NCI-H2081 treated with DMSO at 0.1 percent for 48 hours (cell line): ENCODE results near the gene LRRC28.

Experiments
- DNase-seq: peaks from one replicate; lab custom pipeline; 2025; lab: John Stamatoyannopoulos, UW

Gene LRRC28

DNA sequence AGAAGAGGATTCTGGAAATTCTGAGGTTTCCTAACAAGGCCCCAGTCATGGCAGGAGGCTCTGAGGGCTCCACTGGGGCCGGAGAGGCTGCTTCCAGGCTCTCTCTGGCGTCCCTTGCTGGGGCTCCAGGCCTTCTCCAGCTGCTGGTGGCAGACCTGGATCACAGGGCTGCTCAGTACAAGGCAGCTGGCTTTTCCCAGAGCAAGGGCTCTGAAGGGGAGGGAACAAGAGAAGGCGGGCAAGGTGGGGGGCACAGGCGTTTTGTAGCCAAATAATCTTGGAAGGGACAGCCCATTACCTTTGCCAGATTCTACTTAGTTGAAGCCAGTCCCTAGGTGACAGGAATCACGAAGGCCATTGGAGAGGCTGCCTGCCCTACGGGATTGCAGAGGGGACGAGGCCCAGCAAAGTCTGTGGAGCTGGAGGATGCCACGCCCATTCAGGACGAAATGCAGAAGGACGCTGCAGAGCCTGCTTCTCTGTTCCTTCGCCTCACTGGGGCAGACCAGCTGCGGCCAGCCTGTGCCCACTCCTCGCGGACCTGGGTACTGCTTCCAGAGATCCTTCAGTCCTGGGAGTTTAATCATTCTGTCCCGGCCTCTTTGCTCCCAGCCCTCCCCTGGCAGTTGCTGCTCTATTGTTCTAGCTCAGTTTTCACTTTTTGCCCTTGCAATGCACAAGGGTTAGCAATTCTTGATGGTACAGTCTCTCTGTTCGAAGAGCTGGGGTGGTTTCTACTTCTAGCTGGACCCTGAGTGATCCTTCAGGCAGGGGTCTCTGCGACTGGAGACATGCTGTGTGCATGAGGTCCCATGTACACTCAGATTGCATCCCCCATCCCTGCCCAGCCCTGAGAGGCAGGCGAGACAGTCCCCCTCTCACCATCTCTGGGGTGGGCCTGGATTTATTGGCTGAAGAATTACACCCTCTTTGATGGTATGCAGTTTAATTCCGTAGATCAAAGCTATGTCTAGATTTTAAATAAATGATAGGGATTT lies 165.2 kb downstream of the LRRC28 start:
- DNase-seq = no peak

GRCh38 chr15:99421172-99421656 lies 169.9 kb downstream of the LRRC28 start:
- no peak for DNase-seq

DNA sequence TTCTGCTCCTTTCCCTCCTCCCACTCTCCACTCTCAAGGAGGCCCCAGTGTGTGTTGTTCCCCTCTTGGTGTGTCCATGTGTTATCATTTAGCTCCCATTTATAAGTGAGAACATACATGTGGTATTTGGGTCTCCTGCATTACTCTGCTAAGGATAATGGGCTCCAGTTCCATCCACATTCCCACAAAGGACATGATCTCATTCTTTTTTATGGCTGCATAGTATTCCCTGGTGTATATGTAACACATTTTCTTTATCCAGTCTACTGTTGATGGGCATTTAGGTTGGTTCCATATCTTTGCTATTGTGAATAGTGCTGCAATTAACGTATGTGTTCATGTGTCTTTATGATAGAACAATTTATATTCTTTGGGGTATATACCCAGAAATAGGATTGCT lies 170.5 kb downstream of the LRRC28 start:
- DNase-seq = no peak

DNA sequence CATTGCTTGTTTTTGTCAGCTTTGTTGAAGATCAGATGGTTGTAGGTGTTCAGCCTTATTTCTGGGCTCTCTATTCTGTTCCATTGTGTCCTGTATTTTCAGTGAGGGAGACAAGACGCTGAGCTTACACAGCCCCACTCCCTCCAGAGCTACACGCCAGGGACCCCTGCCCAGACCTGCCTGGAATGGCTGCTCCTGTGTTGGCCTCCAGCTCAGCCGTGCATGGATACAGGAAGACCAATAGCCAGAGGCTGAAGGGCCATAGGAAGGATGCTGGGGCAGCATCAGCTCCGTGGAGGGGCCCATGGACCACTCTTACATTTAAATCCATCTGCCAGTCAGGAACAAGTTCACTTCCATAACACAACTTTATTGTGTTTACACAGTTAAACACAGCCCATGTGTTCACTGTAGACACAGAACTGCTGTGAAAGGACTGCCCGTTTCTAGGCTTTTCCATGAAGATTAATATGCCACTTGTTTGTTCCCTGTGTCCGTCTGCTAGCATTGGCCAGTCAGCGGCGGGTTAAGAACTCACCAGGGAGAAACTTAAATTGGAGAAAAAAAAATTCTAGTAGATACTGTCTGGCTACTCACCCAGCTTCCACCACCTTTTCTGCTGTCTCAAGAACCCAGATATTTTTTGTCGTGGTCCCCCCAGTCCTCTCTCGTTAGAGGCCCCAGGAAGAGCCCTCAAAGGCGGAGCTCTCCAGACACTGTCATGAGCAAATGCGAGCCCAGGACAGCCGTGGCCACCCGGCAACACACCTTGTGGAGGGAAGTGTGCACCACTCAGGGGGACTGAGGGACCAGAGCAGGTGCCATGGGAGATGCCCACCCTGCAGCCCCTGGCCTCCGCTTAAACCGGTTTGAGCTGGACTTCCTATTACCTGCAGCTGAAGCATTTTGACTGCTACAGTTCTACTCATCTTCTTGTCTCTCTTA lies 172.2 kb downstream of the LRRC28 start:
- no peak for DNase-seq

DNA sequence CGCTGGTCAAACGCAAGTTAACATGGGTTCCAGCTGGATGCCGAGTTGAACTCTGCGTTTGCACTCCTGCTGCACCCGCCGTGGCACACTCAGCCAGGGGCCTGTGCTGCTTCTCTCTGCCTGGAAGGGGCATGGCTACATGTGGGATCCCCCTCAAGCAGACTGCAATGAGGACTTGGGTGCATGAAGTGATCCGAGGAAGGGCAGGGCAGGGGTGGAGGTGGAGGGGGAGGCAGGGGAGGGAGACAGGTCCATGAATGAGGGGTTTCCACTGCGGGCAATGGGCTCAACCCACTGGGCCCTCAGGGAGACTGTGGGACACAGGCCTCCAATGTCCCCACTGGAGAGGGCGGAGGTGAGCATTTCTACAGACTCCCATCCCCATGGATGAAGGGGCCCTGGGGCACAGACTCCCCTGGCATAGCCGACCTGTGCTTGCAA lies 172.9 kb downstream of the LRRC28 start:
- no peak for DNase-seq

DNA sequence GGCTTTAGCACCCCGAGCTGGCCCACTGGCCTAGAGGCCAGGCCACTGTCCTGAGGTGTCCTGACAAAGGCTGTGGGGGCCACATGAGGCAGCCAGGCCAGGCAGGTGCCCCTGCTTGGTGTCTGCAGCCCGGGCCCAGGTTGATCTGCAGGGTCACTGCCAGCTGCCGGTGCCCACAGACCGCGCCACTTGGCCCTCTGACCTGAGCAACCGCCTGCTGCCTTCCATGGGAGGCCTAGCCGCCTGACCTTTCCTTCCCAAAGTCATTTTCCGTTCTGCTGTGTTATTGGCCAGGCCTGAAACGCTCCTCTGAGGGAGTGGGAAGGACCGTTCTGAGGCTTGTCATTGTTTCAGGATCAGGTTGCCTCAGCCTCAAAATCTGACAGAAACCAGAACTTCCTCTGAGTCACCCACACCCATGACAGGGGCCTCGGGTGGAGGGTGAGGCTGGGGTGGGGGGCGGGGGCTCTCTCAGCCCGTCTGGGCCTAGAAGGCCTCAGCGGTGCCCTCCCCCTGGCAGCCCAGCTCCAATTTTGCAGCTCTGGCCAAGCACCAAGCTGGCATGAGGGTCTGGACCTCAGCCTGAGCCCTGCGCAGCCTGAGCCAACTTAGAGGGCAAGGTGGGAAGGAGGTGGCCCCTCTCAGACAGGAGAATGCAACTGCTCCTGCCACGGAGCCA lies 173.8 kb downstream of the LRRC28 start:
- DNase-seq = no peak

DNA sequence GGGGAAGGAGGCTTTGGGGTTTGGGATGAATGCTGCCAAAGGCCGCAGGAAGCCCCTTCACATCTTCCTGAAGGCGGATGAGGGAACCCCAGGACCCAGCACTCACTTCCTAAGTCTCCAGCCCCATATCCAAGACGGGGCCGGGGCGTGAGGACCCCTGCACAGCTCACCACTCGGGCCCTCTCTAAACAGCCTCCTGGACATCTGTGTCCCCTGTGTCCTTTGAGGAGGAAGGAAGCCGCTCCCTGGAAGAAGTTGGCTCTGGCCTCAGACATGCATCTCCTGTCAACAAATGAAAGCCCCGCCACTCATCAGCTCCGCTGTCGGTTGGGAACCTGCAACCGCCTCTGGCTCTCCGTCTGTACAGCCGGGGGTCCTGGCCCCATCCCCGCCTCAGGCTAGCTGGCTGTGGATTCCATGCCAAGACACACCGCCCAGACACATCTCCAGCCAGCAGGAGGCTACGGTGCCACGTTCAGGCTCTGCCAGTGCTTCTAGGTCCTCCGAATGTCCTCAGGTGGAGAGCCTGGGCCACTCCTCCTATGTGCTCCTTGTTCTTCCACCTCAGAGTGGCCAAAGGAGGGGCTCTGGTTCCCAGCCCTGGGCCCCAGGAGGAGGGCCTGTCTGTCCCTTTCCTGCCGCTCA lies 174.5 kb downstream of the LRRC28 start:
- DNase-seq = no peak

DNA sequence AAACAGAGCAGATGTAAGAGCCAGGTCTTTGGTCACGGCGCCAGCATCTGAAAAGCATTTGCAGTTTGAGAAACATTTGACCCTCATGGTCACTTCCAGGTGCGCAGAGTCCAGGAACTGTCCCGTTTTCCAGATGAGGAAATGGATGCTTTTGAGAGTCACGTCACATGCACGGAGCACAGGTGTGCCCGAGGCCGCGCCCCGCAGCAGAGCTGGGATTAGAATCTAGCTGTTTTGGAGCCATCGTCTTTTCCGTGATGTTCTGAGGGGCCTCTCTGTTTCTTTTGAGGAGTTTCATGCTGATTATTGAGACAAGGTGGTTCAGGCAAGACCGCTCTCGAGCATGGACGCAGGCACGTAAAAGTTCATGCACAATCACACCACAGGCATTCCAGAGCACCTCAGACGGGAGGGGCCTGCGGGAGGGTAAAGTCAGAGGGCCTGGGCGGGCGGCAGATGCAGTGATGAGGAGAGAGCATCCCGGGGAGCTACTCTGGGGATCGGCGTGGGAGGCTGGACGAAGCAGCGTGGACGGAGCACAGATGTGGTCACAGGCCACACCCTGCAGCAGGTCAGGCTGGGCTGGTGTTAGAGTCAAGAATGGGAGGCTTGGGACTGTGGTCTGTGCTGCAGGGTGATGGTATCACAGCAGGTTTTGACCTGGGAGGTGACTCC lies 175.3 kb downstream of the LRRC28 start:
- no peak for DNase-seq

DNA sequence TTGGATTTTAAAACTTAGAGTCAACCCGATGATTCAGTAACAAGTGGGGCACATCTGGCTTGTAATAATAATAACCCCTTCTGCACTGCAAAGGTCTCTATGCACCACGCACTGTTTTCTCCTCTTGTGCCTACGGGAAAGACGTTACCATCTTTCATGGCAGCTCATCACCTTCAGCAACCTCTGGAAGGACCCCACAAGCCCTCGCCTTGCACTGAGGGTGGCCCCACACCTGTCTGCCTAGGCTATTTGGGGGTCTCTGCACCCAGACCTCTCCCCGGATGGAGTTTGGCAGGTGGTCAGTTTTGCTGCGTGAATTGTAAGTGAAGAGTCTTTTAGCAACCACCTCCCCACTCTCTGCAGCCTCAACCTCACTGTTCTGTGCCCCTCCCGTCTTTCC lies 175.9 kb downstream of the LRRC28 start:
- DNase-seq = no peak

DNA sequence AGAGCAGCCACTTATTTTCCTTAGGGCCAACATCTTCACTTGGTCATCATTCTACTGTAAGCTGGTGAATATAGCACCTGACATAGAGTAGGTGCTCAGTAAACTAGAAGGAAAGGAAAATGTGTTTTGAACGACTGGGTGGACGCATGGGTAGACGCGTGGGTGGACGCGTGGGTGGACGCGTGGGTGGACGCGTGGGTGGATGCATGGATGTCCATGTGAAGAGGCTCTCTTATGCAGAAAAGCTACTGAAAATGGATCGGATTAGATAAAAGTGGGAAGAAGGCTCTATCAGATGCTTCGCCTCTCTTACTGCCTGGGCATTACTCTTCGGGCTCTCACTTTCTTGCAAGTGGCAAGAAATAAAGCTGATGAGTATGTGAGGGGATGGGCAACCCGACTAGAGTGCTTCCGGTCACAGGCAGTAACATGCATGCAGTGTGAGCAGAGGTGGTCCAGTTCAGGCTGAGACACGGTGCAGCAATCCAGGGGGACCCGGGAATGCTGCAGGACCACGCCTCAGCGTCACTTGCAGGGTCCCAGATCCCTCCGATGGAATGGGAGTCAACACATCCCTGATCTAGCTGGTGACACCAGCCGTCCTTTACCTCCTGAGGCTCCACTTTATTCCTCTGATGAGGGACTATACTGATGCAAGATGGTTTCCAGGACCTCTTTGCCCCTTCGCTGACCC lies 176.5 kb downstream of the LRRC28 start:
- DNase-seq = no peak

- DNase-seq = no peak
Observed at GRCh38 chr15:99429681-99430081, 178.4 kb downstream of the LRRC28 start.

- DNase-seq = no peak
Observed at GRCh38 chr15:99430881-99431401, 179.7 kb downstream of the LRRC28 start.

- no peak for DNase-seq
Observed at GRCh38 chr15:99431661-99432091, 180.4 kb downstream of the LRRC28 start.

GRCh38 chr15:99432271-99433025 lies 181.2 kb downstream of the LRRC28 start:
- DNase-seq = no peak

- no peak for DNase-seq
Observed at GRCh38 chr15:99433026-99433756, 181.9 kb downstream of the LRRC28 start.

DNA sequence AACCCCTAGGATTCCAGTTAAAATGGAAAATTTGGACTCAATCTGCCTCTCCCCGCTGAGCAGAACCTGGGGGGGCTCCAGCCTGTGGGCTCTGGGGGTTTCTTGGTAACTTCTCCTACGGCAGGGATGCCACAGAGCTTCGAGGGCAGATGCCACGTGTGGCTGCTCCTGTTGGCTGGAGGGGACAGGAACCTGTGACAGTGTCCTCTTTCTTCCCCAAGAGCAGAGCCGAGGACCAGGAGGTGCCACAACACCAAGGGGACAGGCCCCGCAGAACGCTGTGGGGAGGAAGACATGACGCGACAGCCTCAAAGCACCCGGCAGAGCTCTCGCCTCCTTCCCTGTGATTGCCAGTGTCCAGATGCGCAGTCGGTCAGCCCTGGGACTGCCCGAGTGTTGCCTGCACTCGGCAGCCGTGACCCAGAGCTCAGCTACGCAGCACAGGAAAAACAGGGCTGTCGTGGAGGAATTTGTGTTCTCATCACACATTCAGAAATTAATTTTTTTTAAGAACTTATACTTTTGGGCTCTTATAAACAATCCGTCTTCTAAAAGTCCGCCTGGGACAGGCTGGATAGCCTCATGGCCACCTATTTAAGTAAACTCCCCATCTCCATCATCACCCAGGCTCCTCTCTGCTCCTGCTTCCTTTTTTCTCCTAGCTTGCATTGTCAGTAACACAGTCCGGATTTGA lies 182.6 kb downstream of the LRRC28 start:
- DNase-seq = no peak

DNA sequence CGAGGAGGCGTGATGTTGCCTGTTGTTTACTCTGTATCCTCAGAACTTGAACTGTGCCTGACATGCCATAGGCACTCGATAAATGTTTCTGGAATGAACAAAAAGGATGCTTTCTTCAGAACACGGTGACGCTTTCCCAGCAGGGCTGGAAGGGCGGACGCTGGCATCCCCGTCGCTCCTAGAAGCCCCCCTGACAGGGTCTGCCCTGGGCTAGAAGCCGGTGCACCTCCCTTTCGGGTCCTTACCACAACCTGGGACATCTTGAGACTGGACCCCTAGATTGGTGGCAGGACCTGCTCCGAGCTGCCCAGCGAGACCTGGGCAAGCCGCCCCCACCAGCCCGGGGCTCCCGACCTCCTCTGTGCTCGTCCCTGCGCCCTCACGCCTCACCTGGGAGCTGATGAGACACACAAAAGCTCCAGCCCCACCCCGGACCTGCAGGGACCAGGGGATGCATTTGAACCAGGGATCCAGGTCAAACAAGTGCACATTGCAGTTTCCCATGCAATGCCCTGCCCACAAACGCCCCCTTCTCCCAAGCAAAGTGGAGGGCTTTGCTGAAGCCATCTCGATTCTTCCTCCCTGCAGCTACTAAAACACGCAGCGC lies 183.3 kb downstream of the LRRC28 start:
- DNase-seq = no peak
